Effector CD8-positive, alpha-beta T cell (primary cell): Measurements from ENCODE around the gene PRM3.
A peak's percentile ranks its signal among the peaks of the same experiment; 100 is the strongest.

Experiments used
- DNase-seq: peaks from one replicate; lab custom pipeline; 2025; lab: John Stamatoyannopoulos, UW

PRM3 gene

GRCh38 chr16:11224894-11225676, 48.3 kb downstream of the PRM3 start:
- DNase-seq: peak; percentile 66

DNA sequence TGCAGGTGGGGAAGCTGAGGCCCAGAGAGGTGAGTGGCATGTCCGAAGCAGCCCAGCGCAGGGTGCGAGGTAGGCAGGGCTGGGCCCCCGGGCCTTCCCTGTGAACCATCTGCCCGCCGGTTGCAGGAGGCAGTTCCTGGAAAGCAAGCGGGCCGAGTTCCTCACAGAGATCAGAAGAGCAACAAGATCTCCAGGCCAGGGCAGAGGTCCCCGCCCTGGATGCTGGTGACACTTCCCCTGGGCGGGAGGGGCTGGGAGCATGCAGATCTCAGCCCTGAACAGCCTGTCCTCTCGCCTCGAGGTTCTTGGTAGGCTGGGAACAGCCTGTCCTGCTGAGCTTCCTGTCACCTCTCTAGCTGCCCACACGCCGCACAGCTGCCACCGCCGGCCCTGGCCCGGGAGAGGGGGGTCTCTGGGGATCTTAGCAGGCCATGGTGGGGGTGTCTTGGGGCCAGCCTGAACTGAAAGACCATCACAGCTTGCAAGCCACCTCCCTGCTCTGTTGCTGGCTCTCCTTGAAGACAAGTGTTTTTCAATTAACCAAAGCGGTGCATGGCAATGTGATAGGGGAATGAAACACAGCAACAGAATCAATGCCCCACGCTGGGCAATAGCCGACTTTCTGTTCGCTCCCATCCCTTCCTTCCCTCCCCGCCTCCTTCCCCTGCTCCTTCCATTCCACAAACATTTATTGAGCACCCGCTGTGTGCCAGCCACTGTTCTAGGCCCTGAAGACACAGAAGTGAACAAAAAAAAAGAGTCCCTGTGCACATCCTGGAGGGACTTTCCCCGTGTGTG, 49.1 kb downstream of the PRM3 start:
- no peak for DNase-seq
